ENCODE results near the gene GOLPH3. TPM values are rescaled to one million over a fixed set of nuclear protein-coding genes. Genes with fewer than 3 reads are reported as not detected.

Gene GOLPH3
- total and polyA plus RNA-seq, 2 of the 8 experiments (the other 6 are each of a cell fraction or from before 2014, with no cell fraction given) = 53.7 to 93.6 TPM

- TF ChIP-seq BACH1 (IDR thresholded peaks at IDR 0.05; ENCODE audit: low read length) = no peak
- no peak for TF ChIP-seq KDM4A (IDR thresholded peaks at IDR 0.05; ENCODE audit: low read depth, low read length, severe bottlenecking)
Measured at GRCh38 chr5:32102254-32102986, 71.7 kb downstream of the GOLPH3 start (continued).

Measured in H1 (cell line).